RWPE1 (cell line): ENCODE measurements around the gene PLEKHF1.
"Not testable (repeated sequence)": the region's sequence is repeated elsewhere in the genome, so short reads cannot be mapped to it uniquely, and the experiment has no call there.

ENCODE experiments used
- CTCF ChIA-PET: fragments of 350-600 bp; sonication (Branson Sonifier 250); formaldehyde crosslinking; extraction: SDS; loops from one replicate; lab custom pipeline; 2021; lab: Yijun Ruan, JAX
- POLR2A ChIA-PET: fragments of 400-600 bp; formaldehyde crosslinking; extraction: SDS; loops from one replicate; lab custom pipeline; 2020; ENCODE audit warnings: antibody characterized with exemption; ENCODE audit not compliant: low non-redundant PET; lab: Yijun Ruan, JAX
- DNase-seq: peaks from one replicate; pipeline ENCODE4 v3.0.0; 2012; ENCODE audit warnings: low spot score
- H3K27ac ChIP-seq: fragments of 450-650 bp; 2 replicates; pipeline ENCODE4 v1.5.1; 2017
- TF ChIP-seq, protein P1 (sequence below): fragments of 450-650 bp; conservative IDR thresholded peaks from 2 replicates; pipeline ENCODE4 v1.5.1; 2017; ENCODE audit warnings: low read depth, mild to moderate bottlenecking

The PLEKHF1 gene

DNA sequence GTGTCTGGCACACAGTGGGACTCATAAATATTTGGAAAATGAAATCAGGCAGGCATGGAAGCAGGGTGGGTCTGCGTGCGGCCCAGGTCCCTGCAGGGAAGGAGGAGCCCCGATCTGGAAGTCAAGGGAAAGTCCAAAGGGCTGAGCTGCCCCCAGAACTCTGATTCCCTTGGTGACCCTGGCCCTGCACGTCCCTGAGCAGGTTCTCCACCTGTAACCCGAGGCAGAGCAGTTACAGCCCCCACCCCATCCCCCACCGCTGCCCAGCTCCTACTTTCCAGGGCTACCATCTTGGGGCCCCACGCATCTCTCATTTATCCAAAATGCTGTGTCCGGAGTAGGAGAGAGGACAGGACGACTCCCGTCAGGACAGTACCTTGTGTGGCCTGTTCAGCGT lies 2.1 kb downstream of the PLEKHF1 start:
- DNase-seq, result no peak
- ChIA-PET POLR2A (interaction anchor here (1.7 kb wide), 1 partner anchor 12 kb away, joined by 3 read pairs; no protein-coding TSS in a partner anchor), CTCF (interaction anchor here (0.8 kb wide), 1 partner anchor 140 kb away, joined by 6 read pairs; no protein-coding TSS in a partner anchor)
- TF ChIP-seq, protein P1, sequence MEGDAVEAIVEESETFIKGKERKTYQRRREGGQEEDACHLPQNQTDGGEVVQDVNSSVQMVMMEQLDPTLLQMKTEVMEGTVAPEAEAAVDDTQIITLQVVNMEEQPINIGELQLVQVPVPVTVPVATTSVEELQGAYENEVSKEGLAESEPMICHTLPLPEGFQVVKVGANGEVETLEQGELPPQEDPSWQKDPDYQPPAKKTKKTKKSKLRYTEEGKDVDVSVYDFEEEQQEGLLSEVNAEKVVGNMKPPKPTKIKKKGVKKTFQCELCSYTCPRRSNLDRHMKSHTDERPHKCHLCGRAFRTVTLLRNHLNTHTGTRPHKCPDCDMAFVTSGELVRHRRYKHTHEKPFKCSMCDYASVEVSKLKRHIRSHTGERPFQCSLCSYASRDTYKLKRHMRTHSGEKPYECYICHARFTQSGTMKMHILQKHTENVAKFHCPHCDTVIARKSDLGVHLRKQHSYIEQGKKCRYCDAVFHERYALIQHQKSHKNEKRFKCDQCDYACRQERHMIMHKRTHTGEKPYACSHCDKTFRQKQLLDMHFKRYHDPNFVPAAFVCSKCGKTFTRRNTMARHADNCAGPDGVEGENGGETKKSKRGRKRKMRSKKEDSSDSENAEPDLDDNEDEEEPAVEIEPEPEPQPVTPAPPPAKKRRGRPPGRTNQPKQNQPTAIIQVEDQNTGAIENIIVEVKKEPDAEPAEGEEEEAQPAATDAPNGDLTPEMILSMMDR, result no peak
- peak overlapping the region; percentile 84 for H3K27ac ChIP-seq

DNA sequence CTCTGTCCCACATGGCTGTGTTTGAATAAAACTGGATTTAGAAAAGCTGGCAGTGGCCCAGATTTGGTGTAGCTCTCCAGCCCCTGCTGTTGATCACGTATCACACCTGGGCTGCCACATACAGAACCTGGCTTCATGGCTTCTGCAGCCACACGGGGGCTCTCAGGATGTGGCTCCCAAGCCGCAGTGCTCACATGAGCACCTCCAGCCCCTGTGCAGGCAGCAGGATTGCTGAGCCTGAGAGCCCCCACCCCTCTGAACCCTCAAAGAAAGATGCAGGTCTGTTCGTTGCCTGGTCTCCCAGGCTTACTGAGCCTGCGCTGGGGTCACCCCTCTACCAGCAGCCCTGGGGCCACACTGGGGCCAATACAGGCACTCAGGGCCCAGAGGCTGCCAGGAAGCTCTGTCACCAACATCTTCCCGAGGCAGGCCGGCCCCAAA lies 2.7 kb downstream of the PLEKHF1 start:
- TF ChIP-seq, protein P1, result no peak
- POLR2A ChIA-PET, result interaction anchor here (1.7 kb wide), 1 partner anchor 11 kb away, joined by 3 read pairs; no protein-coding TSS in a partner anchor
- peak overlapping the region; percentile 84 for H3K27ac ChIP-seq
- DNase-seq, result no peak
- CTCF ChIA-PET, result interaction anchor here (1.3 to 1.9 kb wide), 3 partner anchors 9 to 58 kb away, joined by 4 to 8 read pairs (median 4); no protein-coding TSS in a partner anchor

DNA sequence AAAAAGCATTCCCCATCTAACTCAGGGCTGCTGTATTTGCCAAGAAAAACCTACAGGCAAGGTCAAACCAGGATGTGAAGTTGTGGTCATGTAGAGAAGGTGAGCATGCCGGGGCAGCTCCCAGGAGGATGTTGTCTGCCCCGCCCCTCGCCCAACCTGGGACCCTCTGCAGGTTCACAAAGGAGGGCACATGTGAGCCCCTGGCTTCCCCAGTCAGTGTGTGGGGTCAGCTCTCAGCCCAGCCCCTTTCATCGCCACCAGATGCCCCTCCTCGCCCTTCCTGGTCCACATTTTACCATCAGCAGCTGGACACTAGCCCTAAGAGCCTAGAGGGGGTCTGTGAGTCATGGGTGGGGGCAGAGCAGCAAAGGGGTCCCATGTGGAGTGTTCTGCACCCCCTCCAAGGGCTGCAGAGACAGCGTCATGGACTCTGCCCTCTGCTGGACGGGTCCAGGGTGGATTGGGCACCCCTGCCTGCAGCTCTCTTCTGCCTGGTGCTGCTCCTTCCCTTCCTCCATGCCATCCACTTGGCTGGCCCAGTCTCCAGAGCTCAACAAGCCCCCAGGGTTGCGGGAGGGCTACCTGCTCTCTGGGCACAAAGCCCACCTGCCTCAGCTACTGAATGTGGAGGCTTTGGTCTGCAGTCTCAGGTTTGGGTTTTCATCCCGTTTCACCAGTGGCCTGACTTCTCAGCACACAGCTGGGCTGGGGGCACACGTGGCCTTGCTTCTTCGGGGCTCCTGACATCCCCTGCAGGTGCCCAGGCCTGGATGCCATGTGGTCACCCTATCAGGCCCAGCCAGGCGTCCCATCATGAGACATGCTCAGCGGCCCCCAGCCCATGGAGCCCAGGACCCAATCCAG lies 3.7 kb downstream of the PLEKHF1 start:
- ChIA-PET CTCF (interaction anchor here (0.5 to 1.9 kb wide), 10 partner anchors 8 to 825 kb away, joined by 3 to 8 read pairs (median 4); no protein-coding TSS in a partner anchor), POLR2A (interaction anchor here (0.5 to 1.1 kb wide), 3 partner anchors 34 to 63 kb away, joined by 3 to 6 read pairs (median 3); partner anchors contain the start of gene POP4)
- H3K27ac ChIP-seq, result peak overlapping the region; percentile 84
- no peak for DNase-seq
- TF ChIP-seq, protein P1, result no peak; the same call in 1 of the 2 replicates

DNA sequence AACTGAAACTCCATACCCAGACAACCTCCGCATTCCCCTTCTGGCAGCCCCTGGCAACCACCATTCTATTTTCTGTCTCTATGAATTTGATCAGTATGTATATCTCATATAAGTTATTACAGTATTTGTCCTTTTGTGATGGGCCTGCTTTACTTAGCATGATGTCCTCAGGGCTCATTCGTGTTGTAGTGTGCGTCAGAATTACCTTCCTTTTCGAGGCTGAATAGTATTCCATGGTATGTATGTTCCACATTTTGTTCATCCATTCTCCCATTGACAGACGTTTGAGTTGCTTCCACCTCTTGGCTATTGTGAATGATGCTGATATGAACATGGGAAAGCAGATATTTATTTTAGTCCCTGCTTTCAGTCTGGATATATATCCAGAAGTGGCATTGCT lies 5.0 kb downstream of the PLEKHF1 start:
- TF ChIP-seq, protein P1, result no peak
- POLR2A ChIA-PET, result interaction anchor here (0.6 kb wide), 1 partner anchor 17 kb away, joined by 4 read pairs; no protein-coding TSS in a partner anchor

DNA sequence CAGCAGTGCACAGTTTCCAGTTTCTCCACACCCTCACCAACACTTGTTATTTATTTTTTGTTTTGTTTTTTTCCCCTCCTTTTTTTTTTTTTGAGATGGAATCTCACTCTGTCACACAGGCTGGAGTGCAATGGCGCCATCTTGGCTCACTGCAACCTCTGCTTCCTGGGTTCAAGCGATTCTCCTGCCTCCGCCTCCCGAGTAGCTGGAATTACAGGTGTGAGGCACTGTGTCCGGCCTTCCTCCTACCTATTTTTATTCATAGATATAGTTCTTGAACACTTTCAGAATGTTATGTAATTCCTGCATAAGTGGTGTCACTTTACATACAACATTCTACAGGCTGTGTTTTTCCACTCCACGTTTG lies 5.7 kb downstream of the PLEKHF1 start:
- CTCF ChIA-PET, result interaction anchor here (1.0 to 1.1 kb wide), 2 partner anchors 46 to 60 kb away, joined by 3 to 6 read pairs; no protein-coding TSS in a partner anchor
- POLR2A ChIA-PET, result interaction anchor here (0.6 kb wide), 1 partner anchor 16 kb away, joined by 4 read pairs; no protein-coding TSS in a partner anchor
- not testable (repeated sequence) for DNase-seq, H3K27ac ChIP-seq

More for the DNA sequence above, 5.0 kb downstream of the PLEKHF1 start:
- DNase-seq, result no peak
- CTCF ChIA-PET, result no interaction called here
- no peak overlapping the region for H3K27ac ChIP-seq

DNA sequence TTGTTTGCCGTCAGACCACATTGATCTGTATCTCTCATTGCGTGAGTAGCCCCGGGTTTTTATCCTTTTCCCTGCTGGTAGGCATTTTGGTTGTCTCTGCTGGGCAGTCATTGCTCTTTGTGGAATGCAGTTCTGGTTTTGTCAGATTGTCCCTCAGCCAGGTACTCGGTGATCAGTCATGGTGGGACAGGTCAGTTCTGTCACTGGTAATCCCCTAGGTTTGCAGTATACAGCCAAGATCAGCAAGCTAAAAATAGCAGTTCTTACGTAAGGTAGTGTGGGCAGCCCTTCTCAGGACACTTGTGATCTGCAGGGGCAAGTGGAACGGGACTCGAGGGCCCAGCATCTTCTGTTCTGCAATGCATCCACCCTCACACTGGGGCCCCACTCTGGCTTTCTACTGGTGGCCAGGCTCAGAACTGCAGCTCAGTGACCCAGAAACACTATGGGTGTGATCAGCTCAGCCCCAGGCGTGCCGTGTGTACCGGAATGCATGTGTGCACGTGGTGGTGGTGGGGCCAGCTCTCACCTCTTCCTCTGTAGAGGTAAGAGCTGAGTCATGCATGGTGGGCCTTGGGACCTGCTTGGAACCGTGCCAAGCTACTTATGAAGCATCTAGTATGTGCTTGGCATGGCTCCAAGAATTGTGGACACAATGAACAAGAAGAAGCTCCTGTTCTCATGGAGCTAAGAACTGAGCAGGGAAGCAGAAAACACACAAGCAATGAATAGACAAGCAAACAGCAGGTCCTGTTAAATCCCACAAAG lies 6.3 kb downstream of the PLEKHF1 start:
- H3K27ac ChIP-seq, result no peak overlapping the region
- POLR2A ChIA-PET, result interaction anchor here (1.0 kb wide), 1 partner anchor 14 kb away, joined by 3 read pairs; no protein-coding TSS in a partner anchor
- peak; percentile 33 for DNase-seq
- TF ChIP-seq, protein P1, result no peak
- CTCF ChIA-PET, result interaction anchor here (1.0 to 1.1 kb wide), 2 partner anchors 45 to 61 kb away, joined by 3 to 6 read pairs; no protein-coding TSS in a partner anchor
